Measurements from ENCODE around the gene ABL1. TPM values are rescaled to one million over a fixed set of nuclear protein-coding genes. Genes with fewer than 3 reads are reported as not detected.

Gene ABL1
- total RNA-seq, 1 donor from 2014 or later = 113 TPM

DNA sequence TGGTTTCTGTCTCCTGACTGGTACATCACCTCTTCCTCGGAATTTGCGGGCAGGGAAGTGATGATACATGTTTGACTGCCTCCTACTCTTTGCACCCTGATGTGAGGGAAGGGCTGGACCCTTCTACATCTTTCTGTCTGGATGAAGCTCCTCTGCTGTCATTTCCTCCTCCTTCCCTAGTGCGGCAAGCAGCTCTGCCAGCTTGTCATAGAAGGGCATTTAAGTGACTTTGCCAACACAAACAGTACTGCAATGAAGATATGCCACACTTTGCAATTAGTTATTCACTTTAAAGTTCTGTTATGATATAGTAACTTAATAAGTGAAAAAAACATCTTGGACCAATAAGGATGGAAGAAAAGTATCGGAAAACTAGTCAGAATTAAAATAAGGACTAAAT is 48.5 kb upstream of the ABL1 start:
- Mint-ChIP-seq H3K9me3 (ENCODE audit: unreplicated experiment) (peaks cover 10% of the 10 kb centered on the region), H3K27ac (ENCODE audit: unreplicated experiment) (no peak overlapping the region), H3K4me3 (ENCODE audit: unreplicated experiment) (no peak overlapping the region), H3K27me3 (ENCODE audit: low read depth, unreplicated experiment) (no peaks in the 10 kb centered on the region), H3K36me3 (ENCODE audit: low read depth, unreplicated experiment) (peaks cover 11% of the 10 kb centered on the region), H3K4me1 (ENCODE audit: low read depth, unreplicated experiment) (peaks cover 1% of the 10 kb centered on the region)
- H3K9me3 ChIP-seq (ENCODE audit: insufficient read depth, low read depth, low read length) = peaks cover 3% of the 10 kb centered on the region
- TF ChIP-seq EZH2 (IDR thresholded peaks at IDR 0.05; ENCODE audit: insufficient read depth, low read length) = no peak
- TF ChIP-seq, protein P1, sequence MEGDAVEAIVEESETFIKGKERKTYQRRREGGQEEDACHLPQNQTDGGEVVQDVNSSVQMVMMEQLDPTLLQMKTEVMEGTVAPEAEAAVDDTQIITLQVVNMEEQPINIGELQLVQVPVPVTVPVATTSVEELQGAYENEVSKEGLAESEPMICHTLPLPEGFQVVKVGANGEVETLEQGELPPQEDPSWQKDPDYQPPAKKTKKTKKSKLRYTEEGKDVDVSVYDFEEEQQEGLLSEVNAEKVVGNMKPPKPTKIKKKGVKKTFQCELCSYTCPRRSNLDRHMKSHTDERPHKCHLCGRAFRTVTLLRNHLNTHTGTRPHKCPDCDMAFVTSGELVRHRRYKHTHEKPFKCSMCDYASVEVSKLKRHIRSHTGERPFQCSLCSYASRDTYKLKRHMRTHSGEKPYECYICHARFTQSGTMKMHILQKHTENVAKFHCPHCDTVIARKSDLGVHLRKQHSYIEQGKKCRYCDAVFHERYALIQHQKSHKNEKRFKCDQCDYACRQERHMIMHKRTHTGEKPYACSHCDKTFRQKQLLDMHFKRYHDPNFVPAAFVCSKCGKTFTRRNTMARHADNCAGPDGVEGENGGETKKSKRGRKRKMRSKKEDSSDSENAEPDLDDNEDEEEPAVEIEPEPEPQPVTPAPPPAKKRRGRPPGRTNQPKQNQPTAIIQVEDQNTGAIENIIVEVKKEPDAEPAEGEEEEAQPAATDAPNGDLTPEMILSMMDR (IDR thresholded peaks at IDR 0.05; ENCODE audit: insufficient read depth, low read depth, low read length) = no peak
- H3K27me3 ChIP-seq (ENCODE audit: insufficient read depth, low read length) = no peaks in the 10 kb centered on the region
- no peak overlapping the region for H2AFZ ChIP-seq (ENCODE audit: low read depth, low read length)
- H3K27ac ChIP-seq (ENCODE audit: low read depth, low read length) = no peak overlapping the region
- no peaks in the 10 kb centered on the region for H3K36me3 ChIP-seq (ENCODE audit: insufficient read depth, low read length)
- H3K4me1 ChIP-seq (ENCODE audit: insufficient read depth, low read length) = peaks cover 4% of the 10 kb centered on the region
- no peak overlapping the region for H3K4me2 ChIP-seq (ENCODE audit: low read length)
- H3K9ac ChIP-seq (ENCODE audit: low read length) = no peak overlapping the region
- H3K4me3 ChIP-seq (ENCODE audit: insufficient read depth, low read depth, low read length) = no peak overlapping the region
- FAIRE-seq (no peak), DNase-seq (ENCODE audit: low read depth) (no peak)
- H4K20me1 ChIP-seq (ENCODE audit: insufficient read depth, low read length) = peaks cover 38% of the 10 kb centered on the region
- H3K79me2 ChIP-seq (ENCODE audit: insufficient read depth, low read length) = peaks cover 70% of the 10 kb centered on the region

DNA sequence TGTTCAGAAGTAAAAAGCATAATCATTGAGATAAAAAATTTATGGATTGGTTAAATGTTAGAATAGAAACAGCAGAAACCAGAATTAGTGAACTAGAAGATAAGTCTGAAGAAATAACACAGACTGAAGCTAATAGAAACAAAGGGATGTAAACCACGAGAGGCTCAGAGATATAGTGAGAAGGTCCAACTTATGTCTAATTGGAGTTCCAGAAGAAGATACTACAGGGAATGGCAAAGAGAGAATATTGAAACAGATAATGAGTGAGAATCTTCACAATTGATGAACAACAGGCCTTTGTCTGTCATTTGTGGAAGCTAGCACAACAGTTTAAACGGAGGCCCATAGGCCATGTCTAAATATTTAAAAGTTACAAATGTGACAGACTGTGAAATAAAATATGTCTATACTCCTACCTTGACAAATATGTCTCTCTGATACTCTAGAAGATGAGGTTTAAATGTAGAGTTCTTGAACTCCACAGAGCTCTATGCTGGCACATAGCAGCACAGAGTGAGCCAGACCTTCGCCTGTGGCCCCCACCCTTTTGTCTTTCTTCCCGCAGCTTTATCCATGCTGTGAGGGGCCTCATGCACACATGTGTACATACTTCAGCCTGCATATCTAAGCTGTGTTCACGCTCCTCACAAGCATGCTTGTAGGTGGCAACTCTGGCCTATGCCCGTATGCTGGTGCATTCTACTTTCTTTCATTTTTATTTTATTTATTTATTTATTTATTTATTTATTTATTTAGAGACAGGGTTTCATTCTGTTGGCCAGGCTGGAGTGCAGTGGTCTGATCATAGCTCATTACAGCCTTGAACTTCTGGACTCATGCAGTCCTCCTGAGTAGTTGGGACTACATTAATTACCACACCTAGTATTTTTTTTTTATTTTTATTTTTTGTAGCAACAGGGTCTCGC is 45.0 kb upstream of the ABL1 start:
- no peaks in the 10 kb centered on the region for H3K36me3 ChIP-seq (ENCODE audit: insufficient read depth, low read length)
- H3K9ac ChIP-seq (ENCODE audit: low read length) = no peak overlapping the region
- H3K27me3 Mint-ChIP-seq (ENCODE audit: low read depth, unreplicated experiment) = no peaks in the 10 kb centered on the region
- DNase-seq (ENCODE audit: low read depth) = no peak
- no peak overlapping the region for H3K27ac Mint-ChIP-seq (ENCODE audit: unreplicated experiment)
- no peak overlapping the region for H3K4me3 ChIP-seq (ENCODE audit: insufficient read depth, low read depth, low read length)
- no peaks in the 10 kb centered on the region for H3K27me3 ChIP-seq (ENCODE audit: insufficient read depth, low read length)
- H3K4me3 Mint-ChIP-seq (ENCODE audit: unreplicated experiment) = no peak overlapping the region
- H3K79me2 ChIP-seq (ENCODE audit: insufficient read depth, low read length) = peaks cover 73% of the 10 kb centered on the region
- peaks cover 11% of the 10 kb centered on the region for H3K9me3 Mint-ChIP-seq (ENCODE audit: unreplicated experiment)
- TF ChIP-seq, protein P1 (IDR thresholded peaks at IDR 0.05; ENCODE audit: insufficient read depth, low read depth, low read length) = no peak
- no peak for TF ChIP-seq EZH2 (IDR thresholded peaks at IDR 0.05; ENCODE audit: insufficient read depth, low read length)
- peaks cover 11% of the 10 kb centered on the region for H3K36me3 Mint-ChIP-seq (ENCODE audit: low read depth, unreplicated experiment)
- peaks cover 1% of the 10 kb centered on the region for H3K4me1 Mint-ChIP-seq (ENCODE audit: low read depth, unreplicated experiment)
- H3K4me2 ChIP-seq (ENCODE audit: low read length) = no peak overlapping the region
- H3K4me1 ChIP-seq (ENCODE audit: insufficient read depth, low read length) = peaks cover 6% of the 10 kb centered on the region
- peaks cover 3% of the 10 kb centered on the region for H3K9me3 ChIP-seq (ENCODE audit: insufficient read depth, low read depth, low read length)
- H2AFZ ChIP-seq (ENCODE audit: low read depth, low read length) = no peak overlapping the region
- no peak overlapping the region for H3K27ac ChIP-seq (ENCODE audit: low read depth, low read length)
- FAIRE-seq = no peak
- peaks cover 37% of the 10 kb centered on the region for H4K20me1 ChIP-seq (ENCODE audit: insufficient read depth, low read length)

Measured in astrocyte (in vitro differentiated cells and primary cell).